Measurements from ENCODE around the gene MED13L.

The MED13L gene

DNA sequence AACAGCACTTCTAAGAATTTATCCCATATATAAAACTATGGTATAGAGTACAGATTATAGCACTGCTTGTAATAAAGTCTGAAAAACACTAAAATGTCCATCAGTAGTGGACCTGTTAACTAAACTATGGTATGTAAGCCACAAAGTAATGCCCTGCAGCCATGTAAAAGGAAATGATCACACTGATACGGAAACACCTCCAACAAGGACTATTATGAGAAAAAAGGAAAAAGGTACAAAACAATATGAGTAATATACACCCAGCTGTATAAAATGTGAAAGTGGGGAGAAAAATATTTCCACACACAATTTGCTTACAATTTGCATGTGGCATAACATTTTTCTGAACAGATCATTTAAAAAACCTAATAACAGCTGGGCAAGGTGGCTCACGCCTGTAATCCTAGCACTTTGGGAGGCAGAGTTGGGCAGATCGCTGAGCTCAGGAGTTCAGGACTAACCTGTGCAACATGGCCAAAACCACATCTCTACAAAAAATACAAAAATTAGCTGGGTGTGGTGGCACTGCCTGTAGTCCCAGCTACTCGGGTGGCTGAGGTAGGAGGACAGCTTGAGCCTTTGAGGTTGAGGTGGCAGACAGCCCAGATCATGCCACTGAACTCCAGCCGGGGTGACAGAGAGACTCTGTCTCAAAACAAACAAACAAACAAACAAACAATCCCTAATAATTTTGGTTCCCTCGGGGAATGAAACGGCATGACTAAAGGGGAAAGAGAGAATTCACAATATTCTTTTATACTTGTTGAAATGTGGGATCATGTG is 250.5 kb downstream of the MED13L start:
- Histone ChIP-seq H3K4me2 (ENCODE audit: low read length) (no peak overlapping the region), H2AK5ac (ENCODE audit: low read length) (no peak overlapping the region), H3K4me3 (ENCODE audit: low read length) (no peak overlapping the region), H4K8ac (ENCODE audit: low read depth, low read length) (no peak overlapping the region), H4K5ac (ENCODE audit: low read length) (no peak overlapping the region), H2BK15ac (replicated peaks; ENCODE audit: low read depth) (no peak overlapping the region), H3K56ac (ENCODE audit: low read length) (no peak overlapping the region), H3K9ac (ENCODE audit: low read length) (no peak overlapping the region), H3K79me2 (ENCODE audit: control insufficient read depth, insufficient read depth, low read length) (peaks cover 3% of the 10 kb centered on the region), H3K23ac (ENCODE audit: low read length) (no peak overlapping the region), H2BK5ac (ENCODE audit: low read length) (no peak overlapping the region), H3K27ac (ENCODE audit: low read depth, low read length) (no peak overlapping the region), H3K36me3 (ENCODE audit: control insufficient read depth, insufficient read depth, low read length) (no peaks in the 10 kb centered on the region), H2BK120ac (ENCODE audit: low read depth, low read length) (no peak overlapping the region), H3K27me3 (ENCODE audit: insufficient read depth, low read length, poor library complexity) (no peaks in the 10 kb centered on the region), H3K4ac (ENCODE audit: low read depth, low read length) (no peak overlapping the region), H3K79me1 (ENCODE audit: low read length) (peaks cover 6% of the 10 kb centered on the region), H3K4me1 (ENCODE audit: control insufficient read depth, low read depth, low read length) (no peaks in the 10 kb centered on the region), H3K18ac (ENCODE audit: low read length) (no peak overlapping the region)
- no peak for DNase-seq
- WGBS (ENCODE audit: extremely low coverage, insufficient coverage, low lambda C conversion rate), result no CpG with 5 or more reads among the region's 7 CpGs

DNA sequence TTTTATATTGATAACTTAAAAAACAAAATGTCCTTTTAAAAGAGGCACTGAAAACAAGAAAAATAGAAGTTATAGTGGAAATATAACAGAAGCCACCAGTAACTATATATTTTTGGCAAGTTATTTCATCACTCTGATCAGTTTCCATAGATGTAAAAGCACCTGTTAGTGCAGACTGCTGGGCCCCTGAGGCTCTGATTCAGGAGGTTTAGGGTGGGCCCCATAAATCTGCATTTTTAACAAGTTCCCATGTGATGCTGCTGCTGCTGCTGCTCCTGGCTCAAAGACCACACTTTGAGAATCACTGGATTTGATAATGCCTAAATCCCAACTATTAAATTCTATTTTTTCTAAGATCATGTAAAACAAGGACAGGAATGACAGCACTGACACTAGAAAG is 251.1 kb downstream of the MED13L start:
- no peak overlapping the region for H3K4me3 ChIP-seq (ENCODE audit: low read length)

DNA sequence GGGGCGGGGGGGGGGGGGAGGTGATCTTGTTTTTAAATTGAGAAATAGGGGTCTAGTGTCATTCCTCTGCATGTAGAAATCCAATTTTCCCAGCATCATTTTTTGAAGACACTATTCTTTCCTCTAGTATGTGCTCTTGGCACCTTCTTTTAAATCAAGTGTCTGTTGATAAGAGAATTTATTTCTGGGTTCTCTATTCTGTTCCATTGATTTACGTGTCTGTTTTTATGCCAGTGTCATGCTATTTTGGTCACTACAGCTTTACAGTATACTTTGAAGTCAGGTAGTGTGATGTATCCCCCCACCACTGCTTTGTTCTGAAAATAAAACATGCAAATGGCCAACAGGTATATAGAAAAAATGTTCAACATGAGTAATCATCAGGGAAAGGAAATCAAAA is 252.7 kb downstream of the MED13L start:
- Histone ChIP-seq H2BK120ac (ENCODE audit: low read depth, low read length) (no peak overlapping the region), H3K79me2 (ENCODE audit: control insufficient read depth, insufficient read depth, low read length) (peaks cover 3% of the 10 kb centered on the region), H2BK5ac (ENCODE audit: low read length) (no peak overlapping the region), H3K36me3 (ENCODE audit: control insufficient read depth, insufficient read depth, low read length) (no peaks in the 10 kb centered on the region), H3K9ac (ENCODE audit: low read length) (no peak overlapping the region), H3K4me2 (ENCODE audit: low read length) (no peak overlapping the region), H3K79me1 (ENCODE audit: low read length) (peaks cover 6% of the 10 kb centered on the region), H4K8ac (ENCODE audit: low read depth, low read length) (no peak overlapping the region), H3K4me3 (ENCODE audit: low read length) (no peak overlapping the region), H2BK15ac (replicated peaks; ENCODE audit: low read depth) (no peak overlapping the region), H3K18ac (ENCODE audit: low read length) (no peak overlapping the region), H3K27me3 (ENCODE audit: insufficient read depth, low read length, poor library complexity) (no peaks in the 10 kb centered on the region), H4K5ac (ENCODE audit: low read length) (no peak overlapping the region), H2AK5ac (ENCODE audit: low read length) (no peak overlapping the region), H3K56ac (ENCODE audit: low read length) (no peak overlapping the region), H3K23ac (ENCODE audit: low read length) (no peak overlapping the region), H3K27ac (ENCODE audit: low read depth, low read length) (no peak overlapping the region), H3K4ac (ENCODE audit: low read depth, low read length) (no peak overlapping the region), H3K4me1 (ENCODE audit: control insufficient read depth, low read depth, low read length) (no peaks in the 10 kb centered on the region)
- no CpG with 5 or more reads among the region's 2 CpGs for WGBS (ENCODE audit: extremely low coverage, insufficient coverage, low lambda C conversion rate)
- no peak for DNase-seq

More for the DNA sequence above, 251.1 kb downstream of the MED13L start:
- DNase-seq, result no peak
- H2BK15ac ChIP-seq (replicated peaks; ENCODE audit: low read depth), result no peak overlapping the region
- H3K23ac ChIP-seq (ENCODE audit: low read length), result no peak overlapping the region
- H3K4ac ChIP-seq (ENCODE audit: low read depth, low read length), result no peak overlapping the region
- peaks cover 6% of the 10 kb centered on the region for H3K79me1 ChIP-seq (ENCODE audit: low read length)
- H3K56ac ChIP-seq (ENCODE audit: low read length), result no peak overlapping the region
- no peak overlapping the region for H3K18ac ChIP-seq (ENCODE audit: low read length)
- H3K36me3 ChIP-seq (ENCODE audit: control insufficient read depth, insufficient read depth, low read length), result no peaks in the 10 kb centered on the region
- no peaks in the 10 kb centered on the region for H3K27me3 ChIP-seq (ENCODE audit: insufficient read depth, low read length, poor library complexity)
- no peak overlapping the region for H4K8ac ChIP-seq (ENCODE audit: low read depth, low read length)
- no peak overlapping the region for H3K9ac ChIP-seq (ENCODE audit: low read length)
- H3K4me1 ChIP-seq (ENCODE audit: control insufficient read depth, low read depth, low read length), result no peaks in the 10 kb centered on the region
- H2BK5ac ChIP-seq (ENCODE audit: low read length), result no peak overlapping the region
- H4K5ac ChIP-seq (ENCODE audit: low read length), result no peak overlapping the region
- no peak overlapping the region for H2BK120ac ChIP-seq (ENCODE audit: low read depth, low read length)
- H3K27ac ChIP-seq (ENCODE audit: low read depth, low read length), result no peak overlapping the region
- peaks cover 3% of the 10 kb centered on the region for H3K79me2 ChIP-seq (ENCODE audit: control insufficient read depth, insufficient read depth, low read length)
- no peak overlapping the region for H3K4me2 ChIP-seq (ENCODE audit: low read length)
- H2AK5ac ChIP-seq (ENCODE audit: low read length), result no peak overlapping the region

DNA sequence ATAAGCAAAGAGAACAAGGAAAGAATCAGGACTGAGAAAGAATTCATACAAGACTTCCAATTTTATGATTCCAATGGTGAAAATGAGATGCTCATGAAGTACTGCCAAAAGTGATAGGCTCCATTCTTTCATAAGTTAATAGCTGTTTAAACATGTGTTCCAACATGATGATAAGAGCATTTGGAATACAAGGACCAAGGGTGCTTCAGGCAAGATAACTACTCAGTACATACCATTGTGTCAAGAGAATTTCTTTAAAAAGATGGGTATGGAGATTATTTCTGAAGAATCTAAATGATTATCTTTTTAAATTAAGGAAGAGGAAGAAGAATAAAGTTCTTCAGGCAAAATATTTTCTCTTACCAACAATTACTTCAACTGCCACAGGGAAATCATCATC is 258.1 kb downstream of the MED13L start:
- no peak overlapping the region for H4K8ac ChIP-seq (ENCODE audit: low read depth, low read length)

DNA sequence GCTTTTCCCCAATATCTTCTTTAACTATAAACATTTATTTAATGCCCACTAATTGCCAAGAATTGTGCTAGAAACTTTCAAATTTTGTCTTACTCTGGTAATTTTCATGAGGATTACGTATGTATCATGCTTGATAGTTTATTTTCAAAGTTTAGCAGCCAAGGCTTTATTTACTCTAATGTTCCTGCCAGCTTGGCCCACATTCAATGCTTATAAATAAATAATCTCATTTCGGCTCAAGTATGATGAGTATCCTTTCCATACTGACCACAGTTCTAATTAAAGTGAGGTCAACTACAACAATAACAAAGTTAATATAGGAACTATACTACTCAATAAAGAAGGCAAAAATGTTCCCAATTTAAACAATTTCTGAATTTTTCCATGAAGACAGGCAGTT is 259.2 kb downstream of the MED13L start:
- no peaks in the 10 kb centered on the region for H3K27me3 ChIP-seq (ENCODE audit: insufficient read depth, low read length, poor library complexity)

More for the DNA sequence above, 258.1 kb downstream of the MED13L start:
- H3K23ac ChIP-seq (ENCODE audit: low read length), result no peak overlapping the region
- no peak overlapping the region for H3K9ac ChIP-seq (ENCODE audit: low read length)
- H3K56ac ChIP-seq (ENCODE audit: low read length), result no peak overlapping the region
- H2BK15ac ChIP-seq (replicated peaks; ENCODE audit: low read depth), result no peak overlapping the region
- H3K36me3 ChIP-seq (ENCODE audit: control insufficient read depth, insufficient read depth, low read length), result no peaks in the 10 kb centered on the region
- H2AK5ac ChIP-seq (ENCODE audit: low read length), result no peak overlapping the region
- H2BK5ac ChIP-seq (ENCODE audit: low read length), result no peak overlapping the region
- DNase-seq, result no peak
- no peak overlapping the region for H3K4me3 ChIP-seq (ENCODE audit: low read length)
- H3K79me1 ChIP-seq (ENCODE audit: low read length), result peaks cover 5% of the 10 kb centered on the region
- H3K4me2 ChIP-seq (ENCODE audit: low read length), result no peak overlapping the region
- H3K27me3 ChIP-seq (ENCODE audit: insufficient read depth, low read length, poor library complexity), result no peaks in the 10 kb centered on the region
- H3K4me1 ChIP-seq (ENCODE audit: control insufficient read depth, low read depth, low read length), result no peaks in the 10 kb centered on the region
- H2BK120ac ChIP-seq (ENCODE audit: low read depth, low read length), result no peak overlapping the region
- no peak overlapping the region for H4K5ac ChIP-seq (ENCODE audit: low read length)
- H3K27ac ChIP-seq (ENCODE audit: low read depth, low read length), result no peak overlapping the region
- H3K4ac ChIP-seq (ENCODE audit: low read depth, low read length), result no peak overlapping the region
- no peaks in the 10 kb centered on the region for H3K79me2 ChIP-seq (ENCODE audit: control insufficient read depth, insufficient read depth, low read length)
- no peak overlapping the region for H3K18ac ChIP-seq (ENCODE audit: low read length)

DNA sequence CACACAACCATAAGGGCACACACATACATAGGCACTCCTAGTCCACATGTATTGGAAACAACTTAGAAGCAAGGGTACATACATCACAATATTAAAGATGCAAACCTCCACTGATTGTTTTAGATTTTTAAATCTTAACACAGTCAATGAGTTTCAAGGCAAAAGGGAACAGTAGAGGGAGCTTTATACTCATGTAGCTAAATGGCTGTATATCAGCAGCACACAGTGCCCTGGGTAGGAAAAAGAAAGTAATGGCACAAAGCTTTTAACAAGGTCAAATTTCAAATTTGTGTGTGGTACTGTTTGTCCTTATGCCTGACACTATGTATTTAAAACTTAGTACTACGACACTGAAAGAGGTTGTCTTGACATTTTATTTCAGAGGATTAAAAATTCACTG is 262.0 kb downstream of the MED13L start:
- no CpG with 5 or more reads among the region's 1 CpG for WGBS (ENCODE audit: extremely low coverage, insufficient coverage, low lambda C conversion rate)
- Histone ChIP-seq H3K18ac (ENCODE audit: low read length) (no peak overlapping the region), H3K56ac (ENCODE audit: low read length) (no peak overlapping the region), H4K5ac (ENCODE audit: low read length) (no peak overlapping the region), H3K4me3 (ENCODE audit: low read length) (no peak overlapping the region), H3K23ac (ENCODE audit: low read length) (no peak overlapping the region), H3K4ac (ENCODE audit: low read depth, low read length) (no peak overlapping the region), H3K79me1 (ENCODE audit: low read length) (peaks cover 2% of the 10 kb centered on the region), H3K27ac (ENCODE audit: low read depth, low read length) (no peak overlapping the region), H3K9ac (ENCODE audit: low read length) (no peak overlapping the region), H2AK5ac (ENCODE audit: low read length) (no peak overlapping the region), H2BK120ac (ENCODE audit: low read depth, low read length) (no peak overlapping the region), H3K79me2 (ENCODE audit: control insufficient read depth, insufficient read depth, low read length) (no peaks in the 10 kb centered on the region), H4K8ac (ENCODE audit: low read depth, low read length) (no peak overlapping the region), H3K27me3 (ENCODE audit: insufficient read depth, low read length, poor library complexity) (no peaks in the 10 kb centered on the region), H3K36me3 (ENCODE audit: control insufficient read depth, insufficient read depth, low read length) (no peaks in the 10 kb centered on the region), H3K4me2 (ENCODE audit: low read length) (no peak overlapping the region), H2BK5ac (ENCODE audit: low read length) (no peak overlapping the region), H2BK15ac (replicated peaks; ENCODE audit: low read depth) (no peak overlapping the region), H3K4me1 (ENCODE audit: control insufficient read depth, low read depth, low read length) (no peaks in the 10 kb centered on the region)
- peak; percentile 33 for DNase-seq

More for the DNA sequence above, 259.2 kb downstream of the MED13L start:
- Histone ChIP-seq H3K4ac (ENCODE audit: low read depth, low read length) (no peak overlapping the region), H4K8ac (ENCODE audit: low read depth, low read length) (no peak overlapping the region), H3K4me3 (ENCODE audit: low read length) (no peak overlapping the region), H3K9ac (ENCODE audit: low read length) (no peak overlapping the region), H3K4me2 (ENCODE audit: low read length) (no peak overlapping the region), H2BK5ac (ENCODE audit: low read length) (no peak overlapping the region), H2BK120ac (ENCODE audit: low read depth, low read length) (no peak overlapping the region), H3K36me3 (ENCODE audit: control insufficient read depth, insufficient read depth, low read length) (no peaks in the 10 kb centered on the region), H3K56ac (ENCODE audit: low read length) (no peak overlapping the region), H3K18ac (ENCODE audit: low read length) (no peak overlapping the region), H4K5ac (ENCODE audit: low read length) (no peak overlapping the region), H2AK5ac (ENCODE audit: low read length) (no peak overlapping the region), H2BK15ac (replicated peaks; ENCODE audit: low read depth) (no peak overlapping the region), H3K27ac (ENCODE audit: low read depth, low read length) (no peak overlapping the region), H3K79me2 (ENCODE audit: control insufficient read depth, insufficient read depth, low read length) (no peaks in the 10 kb centered on the region), H3K79me1 (ENCODE audit: low read length) (peaks cover 5% of the 10 kb centered on the region), H3K4me1 (ENCODE audit: control insufficient read depth, low read depth, low read length) (no peaks in the 10 kb centered on the region), H3K23ac (ENCODE audit: low read length) (no peak overlapping the region)
- DNase-seq, result no peak
- WGBS (ENCODE audit: extremely low coverage, insufficient coverage, low lambda C conversion rate), result no CpG with 5 or more reads among the region's 2 CpGs
